Right cardiac atrium (tissue), 5 donors: Measurements from ENCODE around the gene TMCC3. TPM values are rescaled to one million over a fixed set of nuclear protein-coding genes. Genes with fewer than 3 reads are reported as not detected.

Experiments
- ATAC-seq, 2 donors: fragments of 200-7000 bp; cut with Tn5 transposase; one replicate each; pipeline versions ENCODE4 v1.8.0 to v1.9.1; 2020; ENCODE audit warnings: moderate library complexity in 2 of 2, mild to moderate bottlenecking in 1 of 2
- DNase-seq, 3 donors: peaks; one replicate each; pipeline ENCODE4 v3.0.0-alpha.2; 2020
- H3K27ac ChIP-seq: one replicate; pipeline ENCODE4 v1.5.1; 2013; ENCODE audit warnings: mild to moderate bottlenecking, low read length, control low read depth, moderate library complexity
- H3K27me3 ChIP-seq: one replicate; pipeline ENCODE4 v1.6.1; 2013; ENCODE audit not compliant: control insufficient read depth, insufficient read depth
- H3K4me1 ChIP-seq: one replicate; pipeline ENCODE4 v1.6.1; 2013; ENCODE audit warnings: low read length; ENCODE audit not compliant: control insufficient read depth, insufficient read depth
- H3K4me3 ChIP-seq: one replicate; pipeline ENCODE4 v1.5.1; 2013; ENCODE audit warnings: low read length, control low read depth
- H3K9me3 ChIP-seq: one replicate; pipeline ENCODE4 v1.6.1; 2013; ENCODE audit warnings: low read length; ENCODE audit not compliant: control insufficient read depth
- WGBS: extraction: QIAGEN DNeasy Blood & Tissue Kit; methylation state at CpG from one replicate; pipeline ENCODE4 v1.1.7; 2013; 5-methylcytosine and 5-hydroxymethylcytosine counted together
- intact Hi-C, 4 donors: fragments of 100-400 bp; cut with DNase I; formaldehyde crosslinking; loops; one replicate each; pipeline versions ENCODE4 v1.11.0 to v1.14.0; 2022 to 2023
- microRNA-seq, 2 donors: library from miRNA; unstranded; fragments of <30 nt; microRNA quantifications; one replicate each; pipeline ENCODE4 v1.2.0, GENCODE V29; 2020 to 2021
- polyA plus RNA-seq: library from polyadenylated mRNA; stranded (reverse); fragments of 200-250 nt; gene quantifications from one replicate; pipeline ENCODE4 v1.2.3, GENCODE V29; 2013
- total RNA-seq, 4 donors: library from RNA; stranded (reverse); fragmentation: NEBNext Ultra II Directional; extraction: Animal tissue kit (Norgen Biotek cat#: 25700); gene quantifications; one replicate each; pipeline ENCODE4 v1.2.1, GENCODE V29; 2021
- donor health status: healthy with polysubstance abuse.
- donor health status: DM: no; HTN: yes; CAD: no.
- donor health status: DM: no; HTN: no; CAD: no.
- donor health status: DM: no; HTN: yes; CAD: no; lungs with severe emphysema.
- donor health status: DM: yes; HTN: yes; CAD: no.

TMCC3 gene
- total and polyA plus RNA-seq, 5 donors, result 1.7 to 6.7 (median 3.3) TPM

- no peaks in the 10 kb centered on the region for H3K27me3 ChIP-seq
- peak; percentile 67 to 89 (median 85) for DNase-seq
- H3K9me3 ChIP-seq, result no peaks in the 10 kb centered on the region
- 32% methylated on average over 16 of the region's 16 CpGs for WGBS
- intact Hi-C loops, result loop anchor here (2.0 to 10.0 kb wide), 3 partner anchors 208 to 398 kb away; partner anchors contain the start of gene PLXNC1 (in 3 of the 4)
- ATAC-seq, result peak; percentile 87 to 89
- no peaks in the 10 kb centered on the region for H3K4me1 ChIP-seq
- H3K27ac ChIP-seq, result no peak overlapping the region
- H3K4me3 ChIP-seq, result no peak overlapping the region
These were observed 117.6 kb downstream of the TMCC3 start for GRCh38 chr12:94532490-94533422.

- Histone ChIP-seq H3K4me3 (no peak overlapping the region), H3K9me3 (no peaks in the 10 kb centered on the region), H3K4me1 (no peaks in the 10 kb centered on the region), H3K27ac (no peak overlapping the region), H3K27me3 (no peaks in the 10 kb centered on the region)
- 85% methylated on average over 6 of the region's 6 CpGs for WGBS
- DNase-seq, result no peak
- no peak for ATAC-seq
- intact Hi-C loops, result loop anchor here in 3 of 4 donors (5.0 to 10.0 kb wide), 2 partner anchors 206 to 384 kb away; partner anchors contain the start of gene PLXNC1 (in 3 of the 3)
These were observed 119.1 kb downstream of the TMCC3 start for GRCh38 chr12:94531196-94531720.

- WGBS, result 50% methylated on average over 2 of the region's 2 CpGs
- Histone ChIP-seq H3K27me3 (no peaks in the 10 kb centered on the region), H3K27ac (no peak overlapping the region), H3K4me3 (no peak overlapping the region), H3K4me1 (no peaks in the 10 kb centered on the region), H3K9me3 (no peaks in the 10 kb centered on the region)
- intact Hi-C loops, result no loop called here
- ATAC-seq, result no peak
- no peak for DNase-seq
These were observed 124.4 kb downstream of the TMCC3 start for GRCh38 chr12:94525951-94526350.

Small RNA genes within 50 kb of the gene (microRNA-seq; reads per million reads assigned to microRNA genes)
- 0 reads per million in 2 donors for gene MIR5700

Other genes with a start within 250 kb of the TMCC3 start
- gene CEP83, start 190.7 kb downstream of the TMCC3 start, total RNA-seq, result 10 to 100 TPM; 14.4 to 45.7 (median 23.1) TPM
- gene CEP83, start 190.7 kb downstream of the TMCC3 start, polyA plus RNA-seq, result 27.4 TPM